ENCODE data around the gene BLCAP. TPM values are rescaled to one million over a fixed set of nuclear protein-coding genes. Genes with fewer than 3 reads are reported as not detected.
A peak's percentile ranks its signal among the peaks of the same experiment; 100 is the strongest.

BLCAP gene
- total and polyA plus RNA-seq, 2 experiments from 2014 or later: 62.2 to 64.8 TPM

DNA sequence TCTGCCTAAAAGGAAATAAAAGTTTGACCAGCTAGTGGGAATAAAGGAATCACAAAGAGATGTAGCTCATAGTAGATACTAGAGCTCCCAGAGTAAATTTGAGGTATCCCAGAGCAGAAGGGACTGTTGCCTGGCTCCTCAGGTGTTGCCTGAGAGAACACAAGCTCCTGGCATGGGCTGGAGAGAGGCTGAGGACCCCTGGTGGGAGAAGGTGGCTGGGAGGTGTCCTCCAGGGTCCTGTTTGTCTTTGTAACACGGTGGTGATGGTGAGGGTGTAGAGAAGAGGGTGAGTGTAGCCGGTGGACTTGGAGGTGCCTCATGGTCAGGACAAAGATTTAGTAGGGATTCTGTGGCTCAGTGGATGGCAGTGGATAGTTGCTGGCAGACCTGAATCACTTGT lies 34.7 kb downstream of the BLCAP start:
- Mint-ChIP-seq H3K36me3 (ENCODE audit: low read depth) (no peaks in the 10 kb centered on the region; the same call in 1 of the 3 replicates), H3K4me3 (no peak overlapping the region), H3K9me3 (no peaks in the 10 kb centered on the region), H3K27ac (no peak overlapping the region), H3K27me3 (ENCODE audit: insufficient read depth, low read depth, poor library complexity) (peaks cover 9% of the 10 kb centered on the region), H3K4me1 (no peaks in the 10 kb centered on the region)
- H2AFZ ChIP-seq: no peak overlapping the region
- DNase-seq (ENCODE audit: low spot score): no peak
- TF ChIP-seq, protein P1, sequence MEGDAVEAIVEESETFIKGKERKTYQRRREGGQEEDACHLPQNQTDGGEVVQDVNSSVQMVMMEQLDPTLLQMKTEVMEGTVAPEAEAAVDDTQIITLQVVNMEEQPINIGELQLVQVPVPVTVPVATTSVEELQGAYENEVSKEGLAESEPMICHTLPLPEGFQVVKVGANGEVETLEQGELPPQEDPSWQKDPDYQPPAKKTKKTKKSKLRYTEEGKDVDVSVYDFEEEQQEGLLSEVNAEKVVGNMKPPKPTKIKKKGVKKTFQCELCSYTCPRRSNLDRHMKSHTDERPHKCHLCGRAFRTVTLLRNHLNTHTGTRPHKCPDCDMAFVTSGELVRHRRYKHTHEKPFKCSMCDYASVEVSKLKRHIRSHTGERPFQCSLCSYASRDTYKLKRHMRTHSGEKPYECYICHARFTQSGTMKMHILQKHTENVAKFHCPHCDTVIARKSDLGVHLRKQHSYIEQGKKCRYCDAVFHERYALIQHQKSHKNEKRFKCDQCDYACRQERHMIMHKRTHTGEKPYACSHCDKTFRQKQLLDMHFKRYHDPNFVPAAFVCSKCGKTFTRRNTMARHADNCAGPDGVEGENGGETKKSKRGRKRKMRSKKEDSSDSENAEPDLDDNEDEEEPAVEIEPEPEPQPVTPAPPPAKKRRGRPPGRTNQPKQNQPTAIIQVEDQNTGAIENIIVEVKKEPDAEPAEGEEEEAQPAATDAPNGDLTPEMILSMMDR (conservative IDR thresholded peaks at IDR 0.05; ENCODE audit: low read depth in 2 of 2): peak in 1 of 2 experiments; percentile 25; a peak in 2 of 4 replicates
- TF ChIP-seq REST (IDR thresholded peaks at IDR 0.05; ENCODE audit: unreplicated experiment) (no peak), ZNF114 (CRISPR knock-in tag; IDR thresholded peaks at IDR 0.05) (no peak), STAT1 (IDR thresholded peaks at IDR 0.05; ENCODE audit: unreplicated experiment) (no peak), CREB1 (CRISPR knock-in tag; IDR thresholded peaks at IDR 0.05; ENCODE audit: low read depth) (no peak)
- ATAC-seq: no peak
- H4K20me1 ChIP-seq (replicated peaks; ENCODE audit: insufficient read depth): 0 out of 2 replicates have a peak, but pooled peaks cover 7% of the 10 kb centered on the region
- H3F3A ChIP-seq (replicated peaks; ENCODE audit: low read depth): no peaks in the 10 kb centered on the region
- no peak overlapping the region for H3K27ac ChIP-seq (ENCODE audit: low read depth)
- no peaks in the 10 kb centered on the region for H3K36me3 ChIP-seq (ENCODE audit: insufficient read depth)
- no peaks in the 10 kb centered on the region for H3K4me1 ChIP-seq (ENCODE audit: insufficient read depth)
- H3K4me2 ChIP-seq: no peak overlapping the region
- H3K4me3 ChIP-seq: no peak overlapping the region
- H3K27me3 ChIP-seq (ENCODE audit: insufficient read depth): no peaks in the 10 kb centered on the region
- H3K79me2 ChIP-seq (replicated peaks; ENCODE audit: insufficient read depth): no peaks in the 10 kb centered on the region
- 0 out of 2 replicates have a peak, but pooled peaks cover 3% of the 10 kb centered on the region for H3K9me2 ChIP-seq (ENCODE audit: insufficient read depth)

DNA sequence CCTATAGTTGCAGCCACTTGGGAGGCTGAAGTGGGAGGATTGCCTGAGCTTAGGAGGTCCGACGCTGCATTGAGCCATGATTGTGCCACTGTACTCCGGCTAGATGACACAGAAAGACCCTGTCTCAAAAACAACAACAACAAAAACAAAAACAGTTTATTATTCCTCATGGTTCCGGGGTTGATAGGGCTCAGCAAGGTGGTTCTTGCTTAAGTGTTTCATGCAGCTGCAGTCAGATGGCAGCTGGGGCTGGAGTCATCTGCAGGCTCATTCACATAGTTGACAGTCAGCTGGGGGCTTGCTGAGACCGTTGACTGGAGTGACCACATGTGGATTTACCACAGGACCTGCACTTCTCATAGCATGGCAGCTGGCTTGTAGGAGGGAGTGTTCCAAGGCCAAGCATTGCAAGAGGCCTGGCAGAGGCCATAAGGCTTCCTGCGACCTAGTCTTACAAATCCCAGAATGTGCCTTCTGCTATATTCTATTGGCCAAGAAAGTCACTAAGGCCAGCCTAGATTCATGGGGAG lies 35.5 kb downstream of the BLCAP start:
- Histone ChIP-seq H3K4me2 (no peak overlapping the region), H3K27ac (ENCODE audit: low read depth) (no peak overlapping the region), H3K9me2 (ENCODE audit: insufficient read depth) (0 out of 2 replicates have a peak, but pooled peaks cover 3% of the 10 kb centered on the region), H3K36me3 (ENCODE audit: insufficient read depth) (no peaks in the 10 kb centered on the region), H3K4me1 (ENCODE audit: insufficient read depth) (no peaks in the 10 kb centered on the region), H3K4me3 (no peak overlapping the region), H3K79me2 (replicated peaks; ENCODE audit: insufficient read depth) (no peaks in the 10 kb centered on the region), H4K20me1 (replicated peaks; ENCODE audit: insufficient read depth) (0 out of 2 replicates have a peak, but pooled peaks cover 7% of the 10 kb centered on the region), H3K27me3 (ENCODE audit: insufficient read depth) (no peaks in the 10 kb centered on the region), H3F3A (replicated peaks; ENCODE audit: low read depth) (no peaks in the 10 kb centered on the region), H2AFZ (no peak overlapping the region)
- no peak overlapping the region for H3K27ac Mint-ChIP-seq
- no peaks in the 10 kb centered on the region for H3K9me3 Mint-ChIP-seq
- no peaks in the 10 kb centered on the region for H3K4me1 Mint-ChIP-seq
- peaks cover 9% of the 10 kb centered on the region for H3K27me3 Mint-ChIP-seq (ENCODE audit: insufficient read depth, low read depth, poor library complexity)
- ATAC-seq (no peak), DNase-seq (ENCODE audit: low spot score) (no peak)
- TF ChIP-seq ZNF331 (CRISPR knock-in tag; IDR thresholded peaks at IDR 0.05; ENCODE audit: low read depth) (peak; percentile 63), CREB1 (CRISPR knock-in tag; IDR thresholded peaks at IDR 0.05; ENCODE audit: low read depth) (no peak)
- no peak overlapping the region for H3K4me3 Mint-ChIP-seq
- H3K36me3 Mint-ChIP-seq (ENCODE audit: low read depth): no peaks in the 10 kb centered on the region; the same call in 1 of the 3 replicates

Data from GM23338 (cell line).